B cell (primary cell): ENCODE data around the gene ACADS. TPM values are rescaled to one million over a fixed set of nuclear protein-coding genes. Genes with fewer than 3 reads are reported as not detected.
A peak's percentile ranks its signal among the peaks of the same experiment; 100 is the strongest.

ENCODE experiments used
- ATAC-seq: fragments of 200-7000 bp; cut with Tn5 transposase; one replicate; pipeline ENCODE4 v1.10.0; 2021; ENCODE audit warnings: low read depth, mild to moderate bottlenecking, moderate number of reproducible peaks, moderate library complexity
- CTCF ChIA-PET: fragments of 350-600 bp; sonication (Branson Sonifier 250); formaldehyde crosslinking; loops from one replicate; lab custom pipeline; 2021; ENCODE audit warnings: antibody characterized with exemption, inconsistent platforms; lab: Charles Lee
- POLR2A ChIA-PET: fragments of 350-600 bp; sonication (Branson Sonifier 250); formaldehyde crosslinking; loops from one replicate; lab custom pipeline; 2021; ENCODE audit warnings: antibody characterized with exemption; lab: Charles Lee
- DNase-seq: peaks from one replicate; pipeline ENCODE4 v3.0.0; 2013
- H2AFZ ChIP-seq: 2 replicates; pipeline ENCODE4 v1.6.1; 2012; ENCODE audit warnings: mild to moderate bottlenecking, low read depth, low read length; ENCODE audit not compliant: insufficient read depth, poor library complexity, severe bottlenecking
- H3K27ac ChIP-seq, 2 donors: 1 replicate in 1 of 2; 2 replicates in 1 of 2; pipeline ENCODE4 v1.5.1; 2012 to 2013; ENCODE audit warnings: low read length in 2 of 2, mild to moderate bottlenecking in 2 of 2, moderate library complexity in 1 of 2
- H3K27me3 ChIP-seq, 4 experiments: fragments of 200-600 bp in 1 of 4; sonication (generic) in 1 of 4; replicated peaks in 1 of 4; 1 replicate in 2 of 4; 2 replicates in 2 of 4; pipeline versions ENCODE4 v1.6.1 to v1.7.0; 2013 to 2016; ENCODE audit warnings: low read length in 3 of 4, mild to moderate bottlenecking in 2 of 4, mixed read lengths in 1 of 4, moderate library complexity in 1 of 4; ENCODE audit not compliant: insufficient read depth in 4 of 4, control insufficient read depth in 3 of 4; ENCODE audit errors: control extremely low read depth in 1 of 4
- H3K36me3 ChIP-seq, 2 experiments: replicated peaks in 1 of 2; 1 replicate in 1 of 2; 2 replicates in 1 of 2; pipeline versions ENCODE4 v1.6.1 to v1.7.1; 2013; ENCODE audit warnings: low read length in 1 of 2; ENCODE audit not compliant: insufficient read depth in 2 of 2, control insufficient read depth in 1 of 2; ENCODE audit errors: control extremely low read depth in 1 of 2, extremely low read depth in 1 of 2
- H3K4me1 ChIP-seq, 2 donors: fragments of 200-600 bp in 1 of 2; sonication (generic) in 1 of 2; 1 replicate in 1 of 2; 2 replicates in 1 of 2; pipeline versions ENCODE4 v1.5.1 to v1.6.1; 2013 to 2017; ENCODE audit warnings: low read length in 2 of 2; ENCODE audit not compliant: control insufficient read depth in 2 of 2, insufficient read depth in 2 of 2
- H3K4me2 ChIP-seq: replicated peaks from 2 replicates; pipeline ENCODE3; 2012; ENCODE audit warnings: mild to moderate bottlenecking, low read depth, low read length; ENCODE audit not compliant: poor library complexity, severe bottlenecking
- H3K4me3 ChIP-seq, 5 experiments: fragments of 200-600 bp in 1 of 5; sonication (generic) in 1 of 5; 1 replicate in 3 of 5; 2 replicates in 2 of 5; pipeline versions ENCODE4 v1.5.1 to v1.7.0; 2011 to 2016; ENCODE audit warnings: low read length in 4 of 5, mild to moderate bottlenecking in 4 of 5, low read depth in 2 of 5, control low read depth in 1 of 5, moderate library complexity in 1 of 5; ENCODE audit not compliant: insufficient read depth in 1 of 5; ENCODE audit errors: control extremely low read depth in 1 of 5, extremely low read depth in 1 of 5
- H3K79me2 ChIP-seq: fragments of 200-600 bp; sonication (generic); one replicate; pipeline ENCODE4 v1.6.0; 2016; ENCODE audit warnings: low read length; ENCODE audit not compliant: control insufficient read depth, insufficient read depth
- H3K9ac ChIP-seq: fragments of 200-600 bp; sonication (generic); 2 replicates; pipeline ENCODE4 v1.6.1; 2017; ENCODE audit warnings: mild to moderate bottlenecking, low read length, moderate library complexity
- H3K9me3 ChIP-seq, 3 donors: one replicate each; pipeline versions ENCODE4 v1.6.1 to v1.7.1; 2013; ENCODE audit warnings: low read length in 2 of 3; ENCODE audit not compliant: control insufficient read depth in 2 of 3, insufficient read depth in 1 of 3; ENCODE audit errors: control extremely low read depth in 1 of 3
- H4K20me1 ChIP-seq: 2 replicates; pipeline ENCODE4 v1.6.0; 2012; ENCODE audit warnings: mild to moderate bottlenecking, low read length; ENCODE audit not compliant: insufficient read depth, control insufficient read depth, poor library complexity, severe bottlenecking
- H3K27ac Mint-ChIP-seq: one replicate; pipeline ENCODE4 v1.8.0; 2021; ENCODE audit warnings: mixed read lengths
- H3K27me3 Mint-ChIP-seq: one replicate; pipeline ENCODE4 v1.8.0; 2021; ENCODE audit warnings: mixed read lengths
- H3K4me1 Mint-ChIP-seq: one replicate; pipeline ENCODE4 v1.8.0; 2021; ENCODE audit warnings: mixed read lengths
- H3K4me3 Mint-ChIP-seq: one replicate; pipeline ENCODE4 v1.8.0; 2021; ENCODE audit warnings: mixed read lengths
- H3K9me3 Mint-ChIP-seq: one replicate; pipeline ENCODE4 v1.8.0; 2022; ENCODE audit warnings: mixed read lengths; ENCODE audit not compliant: insufficient read depth
- EZH2 ChIP-seq: IDR thresholded peaks from 2 replicates; pipeline ENCODE4 v1.6.1; 2012; ENCODE audit warnings: borderline replicate concordance, low read depth, mild to moderate bottlenecking, moderate library complexity, low read length; ENCODE audit not compliant: insufficient read depth, poor library complexity, severe bottlenecking
- WGBS: methylation state at CpG from one replicate; pipeline ENCODE4 v1.1.5; 2013; ENCODE audit warnings: missing lambda C conversion rate; ENCODE audit not compliant: insufficient coverage; 5-methylcytosine and 5-hydroxymethylcytosine counted together
- intact Hi-C: fragments of 100-400 bp; cut with micrococcal nuclease; formaldehyde crosslinking; loops from one replicate; pipeline ENCODE4 v1.10.0; 2022
- polyA plus RNA-seq: library from polyadenylated mRNA; depleted of rRNA; stranded (reverse); fragments of >200 nt; gene quantifications from 2 replicates; pipeline ENCODE4 v1.2.3, GENCODE V29; 2012
- total RNA-seq, 2 donors: library from RNA; stranded (reverse); fragments of 120-200 nt in 1 of 2; gene quantifications; 1 replicate in 1 of 2; 2 replicates in 1 of 2; pipeline versions ENCODE4 v1.2.3 to v1.2.4, GENCODE V29; 2013 to 2022
- TF ChIP-seq, protein P1 (sequence below): fragments of 200-600 bp; IDR thresholded peaks from one replicate; pipeline ENCODE4 v1.8.0; 2022; ENCODE audit warnings: antibody characterized with exemption, mild to moderate bottlenecking

Gene ACADS
- total and polyA plus RNA-seq, 2 donors (not counting 1 experiment from before 2014, with no cell fraction given) = 6.8 to 10.0 TPM

DNA sequence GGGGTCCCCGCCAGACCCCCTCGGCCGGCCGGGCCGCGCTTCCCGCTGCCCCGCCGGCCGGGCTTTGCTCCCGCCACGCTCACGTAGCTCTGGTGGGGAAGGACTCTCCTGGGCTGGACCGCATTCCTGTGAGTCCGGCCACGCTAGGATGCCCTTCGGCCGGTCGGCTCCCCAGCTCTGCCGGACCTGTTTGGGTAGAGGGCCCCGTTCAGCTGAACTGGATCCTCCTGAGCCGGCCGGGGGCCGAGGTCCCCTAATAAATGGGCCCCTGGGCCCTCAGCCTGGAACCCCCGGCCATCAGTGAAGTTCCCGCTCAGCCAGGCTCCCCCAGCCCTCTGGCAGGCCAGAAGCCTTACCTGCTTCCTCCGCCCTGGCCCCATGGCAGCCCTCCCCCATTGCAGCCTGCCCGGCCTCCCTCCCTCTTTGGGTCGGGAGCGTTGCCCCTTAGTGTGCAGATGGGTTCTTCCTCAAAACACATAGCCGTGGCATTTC is 14.8 kb upstream of the ACADS start:
- no peaks in the 10 kb centered on the region for H3K9me3 Mint-ChIP-seq
- peak overlapping the region; percentile 91 for H3K4me3 Mint-ChIP-seq
- ChIA-PET CTCF (interaction anchor here (0.9 to 9.8 kb wide), 10 partner anchors 9 to 191 kb away, joined by 3 to 172 read pairs (median 4); partner anchors contain the start of gene POP5), POLR2A (interaction anchor here (0.5 kb wide), 1 partner anchor 1556 kb away, joined by 9 read pairs; no protein-coding TSS in a partner anchor)
- ATAC-seq = peak; percentile 50
- Histone ChIP-seq H2AFZ (peak overlapping the region; percentile 91), H4K20me1 (no peaks in the 10 kb centered on the region), H3K36me3 (peaks cover 0 to 13% of the 10 kb centered on the region in 2 experiments), H3K4me2 (peak overlapping the region; percentile 98), H3K27ac (peak overlapping the region in 1 of 2 donors; percentile 71), H3K4me1 (peaks cover 17 to 26% of the 10 kb centered on the region in 2 donors), H3K9ac (peak overlapping the region; percentile 82), H3K4me3 (peak overlapping the region; percentile 17 to 89 (median 68)), H3K79me2 (peaks cover 9% of the 10 kb centered on the region), H3K27me3 (no peaks in the 10 kb centered on the region), H3K9me3 (no peaks in the 10 kb centered on the region)
- intact Hi-C loops = loop anchor here (1.0 to 5.0 kb wide), 5 partner anchors 14 to 260 kb away; partner anchors contain the start of genes ACADS and SPPL3
- H3K4me1 Mint-ChIP-seq = peaks cover 24% of the 10 kb centered on the region
- peak; percentile 55 for DNase-seq
- H3K27ac Mint-ChIP-seq = peak overlapping the region; percentile 79
- TF ChIP-seq EZH2 = no peak
- TF ChIP-seq, protein P1, sequence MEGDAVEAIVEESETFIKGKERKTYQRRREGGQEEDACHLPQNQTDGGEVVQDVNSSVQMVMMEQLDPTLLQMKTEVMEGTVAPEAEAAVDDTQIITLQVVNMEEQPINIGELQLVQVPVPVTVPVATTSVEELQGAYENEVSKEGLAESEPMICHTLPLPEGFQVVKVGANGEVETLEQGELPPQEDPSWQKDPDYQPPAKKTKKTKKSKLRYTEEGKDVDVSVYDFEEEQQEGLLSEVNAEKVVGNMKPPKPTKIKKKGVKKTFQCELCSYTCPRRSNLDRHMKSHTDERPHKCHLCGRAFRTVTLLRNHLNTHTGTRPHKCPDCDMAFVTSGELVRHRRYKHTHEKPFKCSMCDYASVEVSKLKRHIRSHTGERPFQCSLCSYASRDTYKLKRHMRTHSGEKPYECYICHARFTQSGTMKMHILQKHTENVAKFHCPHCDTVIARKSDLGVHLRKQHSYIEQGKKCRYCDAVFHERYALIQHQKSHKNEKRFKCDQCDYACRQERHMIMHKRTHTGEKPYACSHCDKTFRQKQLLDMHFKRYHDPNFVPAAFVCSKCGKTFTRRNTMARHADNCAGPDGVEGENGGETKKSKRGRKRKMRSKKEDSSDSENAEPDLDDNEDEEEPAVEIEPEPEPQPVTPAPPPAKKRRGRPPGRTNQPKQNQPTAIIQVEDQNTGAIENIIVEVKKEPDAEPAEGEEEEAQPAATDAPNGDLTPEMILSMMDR = no peak
- no peaks in the 10 kb centered on the region for H3K27me3 Mint-ChIP-seq
- 0% methylated on average over 30 of the region's 31 CpGs for WGBS

DNA sequence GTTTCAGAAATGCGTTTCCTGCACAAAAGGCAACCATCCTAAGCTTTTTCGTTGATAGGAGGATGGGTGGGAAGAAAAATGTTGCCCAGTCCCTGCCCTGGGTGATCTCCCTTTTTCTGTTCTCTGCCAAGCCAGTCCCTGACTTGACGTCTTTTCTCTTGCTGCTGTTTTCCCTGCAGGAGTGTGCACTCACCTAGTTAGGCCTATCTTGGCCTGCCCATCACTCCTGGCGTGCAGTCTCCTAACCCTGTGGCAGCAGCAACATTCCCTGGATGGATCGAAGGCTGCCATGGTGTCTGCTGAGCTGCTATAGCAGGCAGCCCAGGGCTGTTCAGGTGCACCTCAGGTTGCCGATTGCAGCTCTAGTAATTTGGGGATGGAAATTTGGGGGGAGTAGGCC is 14.2 kb upstream of the ACADS start:
- ChIA-PET POLR2A (no interaction called here), CTCF (interaction anchor here (0.9 to 9.8 kb wide), 11 partner anchors 9 to 190 kb away, joined by 3 to 172 read pairs (median 4); partner anchors contain the start of gene POP5)
- no peaks in the 10 kb centered on the region for H3K27me3 Mint-ChIP-seq
- H3K4me3 Mint-ChIP-seq = peak overlapping the region; percentile 91
- H3K9ac ChIP-seq = peak overlapping the region; percentile 82
- peak overlapping the region; percentile 98 for H3K4me2 ChIP-seq
- H3K27ac Mint-ChIP-seq = peak overlapping the region; percentile 79
- no peak for TF ChIP-seq EZH2
- TF ChIP-seq, protein P1 = no peak
- H3K79me2 ChIP-seq = peaks cover 9% of the 10 kb centered on the region
- peaks cover under 1 to 16% of the 10 kb centered on the region in 2 experiments for H3K36me3 ChIP-seq
- intact Hi-C loops = loop anchor here (1.0 to 5.0 kb wide), 4 partner anchors 25 to 259 kb away; partner anchors contain the start of gene SPPL3
- no peaks in the 10 kb centered on the region for H4K20me1 ChIP-seq
- peaks cover 17 to 26% of the 10 kb centered on the region in 2 donors for H3K4me1 ChIP-seq
- no peaks in the 10 kb centered on the region for H3K9me3 ChIP-seq
- H3K4me1 Mint-ChIP-seq = peaks cover 24% of the 10 kb centered on the region
- H3K27me3 ChIP-seq = no peaks in the 10 kb centered on the region
- H3K27ac ChIP-seq = no peak overlapping the region
- H3K9me3 Mint-ChIP-seq = no peaks in the 10 kb centered on the region
- H3K4me3 ChIP-seq = peak overlapping the region in 4 of 5 experiments; percentile 17 to 89 (median 71)
- ATAC-seq (no peak), DNase-seq (no peak)
- 46% methylated on average over 5 of the region's 6 CpGs for whole genome bisulfite sequencing
- peak overlapping the region; percentile 91 for H2AFZ ChIP-seq
